Right cardiac atrium (tissue), 5 donors: ENCODE data around the gene SDF4. TPM values are rescaled to one million over a fixed set of nuclear protein-coding genes. Genes with fewer than 3 reads are reported as not detected.

Experiments
- ATAC-seq, 2 donors: fragments of 200-7000 bp; cut with Tn5 transposase; one replicate each; pipeline versions ENCODE4 v1.8.0 to v1.9.1; 2020; ENCODE audit warnings: moderate library complexity in 2 of 2, mild to moderate bottlenecking in 1 of 2
- DNase-seq, 3 donors: peaks; one replicate each; pipeline ENCODE4 v3.0.0-alpha.2; 2020
- H3K27ac ChIP-seq: one replicate; pipeline ENCODE4 v1.5.1; 2013; ENCODE audit warnings: mild to moderate bottlenecking, low read length, control low read depth, moderate library complexity
- H3K27me3 ChIP-seq: one replicate; pipeline ENCODE4 v1.6.1; 2013; ENCODE audit not compliant: control insufficient read depth, insufficient read depth
- H3K4me1 ChIP-seq: one replicate; pipeline ENCODE4 v1.6.1; 2013; ENCODE audit warnings: low read length; ENCODE audit not compliant: control insufficient read depth, insufficient read depth
- H3K4me3 ChIP-seq: one replicate; pipeline ENCODE4 v1.5.1; 2013; ENCODE audit warnings: low read length, control low read depth
- H3K9me3 ChIP-seq: one replicate; pipeline ENCODE4 v1.6.1; 2013; ENCODE audit warnings: low read length; ENCODE audit not compliant: control insufficient read depth
- WGBS: extraction: QIAGEN DNeasy Blood & Tissue Kit; methylation state at CpG from one replicate; pipeline ENCODE4 v1.1.7; 2013; 5-methylcytosine and 5-hydroxymethylcytosine counted together
- intact Hi-C, 4 donors: fragments of 100-400 bp; cut with DNase I; formaldehyde crosslinking; loops; one replicate each; pipeline versions ENCODE4 v1.11.0 to v1.14.0; 2022 to 2023
- polyA plus RNA-seq: library from polyadenylated mRNA; stranded (reverse); fragments of 200-250 nt; gene quantifications from one replicate; pipeline ENCODE4 v1.2.3, GENCODE V29; 2013
- total RNA-seq, 4 donors: library from RNA; stranded (reverse); fragmentation: NEBNext Ultra II Directional; extraction: Animal tissue kit (Norgen Biotek cat#: 25700); gene quantifications; one replicate each; pipeline ENCODE4 v1.2.1, GENCODE V29; 2021
- donor health status: healthy with polysubstance abuse.
- donor health status: DM: no; HTN: yes; CAD: no.
- donor health status: DM: no; HTN: no; CAD: no.
- donor health status: DM: no; HTN: yes; CAD: no; lungs with severe emphysema.
- donor health status: DM: yes; HTN: yes; CAD: no.

SDF4 gene
- total and polyA plus RNA-seq, 5 donors, result 156 to 215 (median 166) TPM

GRCh38 chr1:1208713-1209433 is 22.9 kb downstream of the SDF4 start:
- no peak overlapping the region for H3K4me3 ChIP-seq
- peak; percentile 14 to 49 (median 34) for DNase-seq
- intact Hi-C loops, result no loop called here

GRCh38 chr1:1207571-1207892 is 24.3 kb downstream of the SDF4 start:
- ATAC-seq, result no peak
- no peaks in the 10 kb centered on the region for H3K9me3 ChIP-seq
- H3K27me3 ChIP-seq, result no peaks in the 10 kb centered on the region
- H3K4me1 ChIP-seq, result no peaks in the 10 kb centered on the region
- intact Hi-C loops, result no loop called here
- WGBS, result 58% methylated on average over 11 of the region's 11 CpGs
- H3K4me3 ChIP-seq, result no peak overlapping the region
- DNase-seq, result peak in 1 of 3 donors; percentile 20
- no peak overlapping the region for H3K27ac ChIP-seq

More at GRCh38 chr1:1208713-1209433, 22.9 kb downstream of the SDF4 start:
- Histone ChIP-seq H3K9me3 (no peaks in the 10 kb centered on the region), H3K27me3 (no peaks in the 10 kb centered on the region), H3K4me1 (no peaks in the 10 kb centered on the region), H3K27ac (no peak overlapping the region)
- 60% methylated on average over 38 of the region's 38 CpGs for WGBS
- ATAC-seq, result no peak

GRCh38 chr1:1206966-1207531 is 24.8 kb downstream of the SDF4 start:
- ATAC-seq (no peak), DNase-seq (peak; percentile 18 to 50 (median 35))
- no peaks in the 10 kb centered on the region for H3K4me1 ChIP-seq
- H3K27ac ChIP-seq, result no peak overlapping the region
- intact Hi-C loops, result no loop called here
- H3K4me3 ChIP-seq, result no peak overlapping the region
- WGBS, result 56% methylated on average over 19 of the region's 19 CpGs
- no peaks in the 10 kb centered on the region for H3K27me3 ChIP-seq
- H3K9me3 ChIP-seq, result no peaks in the 10 kb centered on the region

- Histone ChIP-seq H3K4me3 (no peak within 1 kb of the TSS), H3K9me3 (no peaks in the 10 kb centered on the region), H3K4me1 (no peaks in the 10 kb centered on the region), H3K27ac (no peak within 1 kb of the TSS), H3K27me3 (no peaks in the 10 kb centered on the region)
- intact Hi-C loops, result no loop called here
- WGBS, result 5% methylated on average over 49 of the region's 49 CpGs
- DNase-seq (peak; percentile 14 to 64 (median 49)), ATAC-seq (no peak)
Measured at GRCh38 chr1:1206376-1206965, 25.3 kb downstream of the SDF4 start, which contains the start of gene TNFRSF18. Gene TNFRSF18 (minus strand): TSS chr1:1206592. CDS start chr1:1206571, 21 bp downstream.

GRCh38 chr1:1205769-1206375 is 25.9 kb downstream of the SDF4 start:
- intact Hi-C loops, result no loop called here
- 26% methylated on average over 31 of the region's 31 CpGs for WGBS
- no peaks in the 10 kb centered on the region for H3K4me1 ChIP-seq
- DNase-seq, result peak in 1 of 3 donors; percentile 53
- H3K9me3 ChIP-seq, result no peaks in the 10 kb centered on the region
- H3K27ac ChIP-seq, result no peak overlapping the region
- no peak for ATAC-seq
- H3K4me3 ChIP-seq, result no peak overlapping the region
- H3K27me3 ChIP-seq, result no peaks in the 10 kb centered on the region

- intact Hi-C loops, result no loop called here
Measured at GRCh38 chr1:1204998-1205768, 26.6 kb downstream of the SDF4 start.

GRCh38 chr1:1204425-1204920 is 27.3 kb downstream of the SDF4 start:
- WGBS, result 91% methylated on average over 8 of the region's 8 CpGs
- no peak overlapping the region for H3K27ac ChIP-seq
- H3K27me3 ChIP-seq, result no peaks in the 10 kb centered on the region
- intact Hi-C loops, result no loop called here
- H3K4me1 ChIP-seq, result no peaks in the 10 kb centered on the region
- ATAC-seq, result no peak
- H3K4me3 ChIP-seq, result no peak overlapping the region
- DNase-seq, result peak in 2 of 3 donors; percentile 25 to 30
- no peaks in the 10 kb centered on the region for H3K9me3 ChIP-seq

More at GRCh38 chr1:1204998-1205768, 26.6 kb downstream of the SDF4 start:
- no peaks in the 10 kb centered on the region for H3K27me3 ChIP-seq
- ATAC-seq (no peak), DNase-seq (peak; percentile 7 to 48 (median 12))
- WGBS, result 88% methylated on average over 19 of the region's 19 CpGs
- H3K4me3 ChIP-seq, result no peak overlapping the region
- no peak overlapping the region for H3K27ac ChIP-seq
- no peaks in the 10 kb centered on the region for H3K4me1 ChIP-seq
- H3K9me3 ChIP-seq, result no peaks in the 10 kb centered on the region

- no peak overlapping the region for H3K27ac ChIP-seq
- H3K4me1 ChIP-seq, result no peaks in the 10 kb centered on the region
- no peaks in the 10 kb centered on the region for H3K27me3 ChIP-seq
- no peaks in the 10 kb centered on the region for H3K9me3 ChIP-seq
- H3K4me3 ChIP-seq, result no peak overlapping the region
- DNase-seq (peak; percentile 9 to 45 (median 44)), ATAC-seq (no peak)
- 73% methylated on average over 49 of the region's 49 CpGs for WGBS
- intact Hi-C loops, result no loop called here
Measured at GRCh38 chr1:1203561-1204424, 28.0 kb downstream of the SDF4 start.

GRCh38 chr1:1202831-1203560 is 28.8 kb downstream of the SDF4 start:
- Histone ChIP-seq H3K9me3 (no peaks in the 10 kb centered on the region), H3K4me3 (no peak overlapping the region), H3K4me1 (no peaks in the 10 kb centered on the region), H3K27ac (no peak overlapping the region), H3K27me3 (no peaks in the 10 kb centered on the region)
- 71% methylated on average over 27 of the region's 27 CpGs for WGBS
- no peak for ATAC-seq
- peak; percentile 15 to 55 (median 32) for DNase-seq
- intact Hi-C loops, result no loop called here
